Gastroesophageal sphincter (tissue), 4 donors: ENCODE results near the gene TMBIM4. TPM values are rescaled to one million over a fixed set of nuclear protein-coding genes. Genes with fewer than 3 reads are reported as not detected.

ENCODE experiments used
- ATAC-seq: fragments of 150-250 bp; one replicate; pipeline ENCODE4 v1.9.1; 2016; ENCODE audit warnings: mild to moderate bottlenecking, moderate library complexity
- H3K27ac ChIP-seq, 4 donors: fragments of 200-600 bp; sonication (generic) in 3 of 4; 1 replicate in 3 of 4; 2 replicates in 1 of 4; pipeline ENCODE4 v1.5.1; 2016 to 2019
- H3K27me3 ChIP-seq: fragments of 200-600 bp; sonication (generic); one replicate; pipeline ENCODE4 v1.5.1; 2019
- H3K36me3 ChIP-seq, 2 donors: fragments of 200-600 bp; sonication (generic); one replicate each; pipeline ENCODE4 v1.5.1; 2019; ENCODE audit warnings: control low read depth in 1 of 2
- H3K4me1 ChIP-seq, 3 donors: fragments of 200-600 bp; sonication (generic); 1 replicate in 2 of 3; 2 replicates in 1 of 3; pipeline ENCODE4 v1.5.1; 2016 to 2019; ENCODE audit warnings: control low read depth in 2 of 3
- H3K4me3 ChIP-seq, 2 donors: fragments of 200-600 bp; sonication (generic); one replicate each; pipeline ENCODE4 v1.5.1; 2019; ENCODE audit warnings: mild to moderate bottlenecking in 1 of 2, moderate library complexity in 1 of 2
- H3K9me3 ChIP-seq, 3 donors: fragments of 200-600 bp; sonication (generic); one replicate each; pipeline ENCODE4 v1.5.1; 2017 to 2019; ENCODE audit warnings: control low read depth in 2 of 3
- CTCF ChIP-seq, 4 experiments: fragments of 200-600 bp in 2 of 4; fragments of 450-650 bp in 2 of 4; sonication (generic) in 1 of 4; IDR thresholded peaks; one replicate each; pipeline ENCODE4 v1.5.1; 2017 to 2019; ENCODE audit warnings: antibody characterized with exemption in 4 of 4, mild to moderate bottlenecking in 2 of 4, moderate library complexity in 2 of 4
- EP300 ChIP-seq: sonication (generic); formaldehyde crosslinking; IDR thresholded peaks from one replicate; pipeline ENCODE4 v1.6.1; 2017; ENCODE audit warnings: antibody characterized with exemption, mild to moderate bottlenecking
- POLR2A ChIP-seq, 2 donors: fragments of 450-650 bp; IDR thresholded peaks; one replicate each; pipeline ENCODE4 v1.6.1; 2017; ENCODE audit warnings: antibody characterized with exemption in 2 of 2, mild to moderate bottlenecking in 2 of 2, moderate library complexity in 1 of 2
- POLR2AphosphoS5 ChIP-seq: sonication (generic); formaldehyde crosslinking; IDR thresholded peaks from one replicate; pipeline ENCODE4 v1.6.1; 2017; ENCODE audit warnings: antibody characterized with exemption
- WGBS, 2 donors: methylation state at CpG; one replicate each; pipeline ENCODE4 v1.1.5; 2018; ENCODE audit warnings: low coverage in 1 of 2; 5-methylcytosine and 5-hydroxymethylcytosine counted together
- total RNA-seq, 4 donors: library from RNA; depleted of rRNA; stranded (reverse); fragments of >200 nt; gene quantifications; one replicate each; pipeline ENCODE4 v1.1.0, GENCODE V29; 2016

TMBIM4 gene
- total RNA-seq, 4 donors from 2014 or later, result 150 to 162 (median 156) TPM

- H3K27ac ChIP-seq, result no peak overlapping the region
- no peaks in the 10 kb centered on the region for H3K27me3 ChIP-seq
- H3K4me3 ChIP-seq, result no peak overlapping the region
- no peak for ATAC-seq
- WGBS, 2 donors, result 6 to 14% methylated on average over 1 of the region's 1 CpG
- TF ChIP-seq EP300, result no peak
- TF ChIP-seq POLR2AphosphoS5, result no peak
- no peak for TF ChIP-seq POLR2A (IDR thresholded peaks at IDR 0.05)
- no peak for TF ChIP-seq CTCF (IDR thresholded peaks at IDR 0.05)
- H3K9me3 ChIP-seq, result no peaks in the 10 kb centered on the region
- H3K4me1 ChIP-seq, result peaks cover 0 to 8% (median 0%) of the 10 kb centered on the region in 3 donors
- H3K36me3 ChIP-seq, result no peaks in the 10 kb centered on the region
Observed at GRCh38 chr12:66092559-66093269, 77.1 kb downstream of the TMBIM4 start.

- Histone ChIP-seq H3K9me3 (no peaks in the 10 kb centered on the region), H3K36me3 (no peaks in the 10 kb centered on the region), H3K27ac (no peak overlapping the region), H3K4me3 (no peak overlapping the region), H3K27me3 (no peaks in the 10 kb centered on the region), H3K4me1 (peaks cover 0 to 8% (median 0%) of the 10 kb centered on the region in 3 donors)
- ATAC-seq, result no peak
- TF ChIP-seq POLR2AphosphoS5, result no peak
- TF ChIP-seq EP300, result no peak
- no peak for TF ChIP-seq POLR2A (IDR thresholded peaks at IDR 0.05)
- TF ChIP-seq CTCF (IDR thresholded peaks at IDR 0.05), result no peak
- WGBS, 2 donors, result 68 to 87% methylated on average over 3 to 4 of the region's 4 CpGs
Observed at GRCh38 chr12:66090157-66090556, 79.6 kb downstream of the TMBIM4 start.

DNA sequence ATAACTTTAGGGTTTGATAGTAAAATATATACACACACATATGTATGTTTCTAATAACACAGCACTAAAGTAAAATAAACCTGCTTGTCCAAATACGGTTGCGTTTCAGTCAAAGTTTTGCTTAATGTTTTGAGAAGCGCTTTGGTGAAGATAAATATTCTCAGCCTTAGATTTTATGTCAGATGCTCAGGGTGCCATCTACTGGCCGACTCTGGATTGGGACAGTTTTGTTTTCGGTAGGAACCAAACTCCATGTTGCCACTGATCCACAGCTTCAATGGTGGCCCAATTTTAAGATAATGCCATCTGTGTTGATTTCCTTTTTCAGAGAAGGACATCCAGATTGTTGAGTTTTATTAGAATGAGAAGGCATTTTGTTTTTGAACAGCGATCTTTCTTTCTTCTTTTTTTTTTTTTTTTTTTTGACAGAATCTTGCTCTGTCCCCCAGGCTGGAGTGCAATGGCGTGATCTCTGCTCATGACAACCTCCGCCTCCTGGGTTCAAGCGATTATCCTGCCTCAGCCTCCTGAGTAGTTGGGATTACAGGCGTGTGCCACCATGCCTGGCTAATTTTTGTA is 82.3 kb downstream of the TMBIM4 start:
- Histone ChIP-seq H3K4me1 (peaks cover 0 to 2% (median 0%) of the 10 kb centered on the region in 3 donors), H3K4me3 (no peak overlapping the region), H3K27ac (no peak overlapping the region), H3K36me3 (no peaks in the 10 kb centered on the region), H3K27me3 (no peaks in the 10 kb centered on the region), H3K9me3 (peaks cover 0 to 5% (median 0%) of the 10 kb centered on the region in 3 donors)
- WGBS, 2 donors, result 14 to 23% methylated on average over 7 to 8 of the region's 10 CpGs
- no peak for TF ChIP-seq POLR2A (IDR thresholded peaks at IDR 0.05)
- no peak for TF ChIP-seq EP300
- peak; percentile 60 to 78 (median 74) for TF ChIP-seq CTCF (IDR thresholded peaks at IDR 0.05)
- no peak for ATAC-seq

- no peak overlapping the region for H3K4me3 ChIP-seq
- no peak for TF ChIP-seq EP300
- no peak for TF ChIP-seq POLR2AphosphoS5
- no peak for ATAC-seq
- 67% methylated on average over 1 of the region's 2 CpGs; no CpG with 5 or more reads in 1 of the 2 donors for WGBS, 2 donors
- H3K4me1 ChIP-seq, result no peaks in the 10 kb centered on the region
- H3K27me3 ChIP-seq, result no peaks in the 10 kb centered on the region
- H3K36me3 ChIP-seq, result no peaks in the 10 kb centered on the region
- peaks cover 0 to 5% (median 0%) of the 10 kb centered on the region in 3 donors for H3K9me3 ChIP-seq
- H3K27ac ChIP-seq, result no peak overlapping the region
Observed at GRCh38 chr12:66085998-66086397, 83.8 kb downstream of the TMBIM4 start.

Other genes starting within 250 kb of the TMBIM4 start
- gene LLPH, start 39.2 kb downstream of the TMBIM4 start, total RNA-seq, result 10 to 100 TPM in 2 of 4 donors, 1 to 10 TPM in 2; 5.0 to 17.5 (median 9.5) TPM
- gene IRAK3, start 19.2 kb upstream of the TMBIM4 start, total RNA-seq, result 10 to 100 TPM in 3 of 4 donors, 1 to 10 TPM in 1; 7.8 to 18.7 (median 14.8) TPM
- 1 to 10 TPM in 3 of 4 donors, under 1 TPM in 1; 0.78 to 3.0 (median 1.5) TPM for gene HELB, start 132.5 kb upstream of the TMBIM4 start, total RNA-seq